Activated T-cell treated with anti-CD3 and anti-CD28 coated beads, Interleukin-2, amount 50 U/mL, for 1 hour (primary cell): ENCODE measurements around the gene SMNDC1.
"Not testable (repeated sequence)": the region's sequence is repeated elsewhere in the genome, so short reads cannot be mapped to it uniquely, and the experiment has no call there.

ENCODE experiments used
- DNase-seq: peaks from one replicate; pipeline ENCODE4 v3.0.0-alpha.2; 2020

The SMNDC1 gene

GRCh38 chr10:110278562-110279406 lies 25.9 kb downstream of the SMNDC1 start:
- no peak for DNase-seq

- no peak for DNase-seq
Measured at GRCh38 chr10:110277591-110277990, 27.1 kb downstream of the SMNDC1 start.

- no peak for DNase-seq
Measured at GRCh38 chr10:110276603-110277002, 28.1 kb downstream of the SMNDC1 start.

GRCh38 chr10:110275128-110275729 lies 29.5 kb downstream of the SMNDC1 start:
- DNase-seq, result no peak

- DNase-seq, result no peak
Measured at GRCh38 chr10:110274647-110275046, 30.1 kb downstream of the SMNDC1 start.

GRCh38 chr10:110274072-110274627 lies 30.6 kb downstream of the SMNDC1 start:
- DNase-seq, result no peak

GRCh38 chr10:110273474-110273873 lies 31.2 kb downstream of the SMNDC1 start:
- peak; percentile 35 for DNase-seq

GRCh38 chr10:110272995-110273394 lies 31.7 kb downstream of the SMNDC1 start:
- DNase-seq, result not testable (repeated sequence)

- no peak for DNase-seq
Measured at GRCh38 chr10:110269374-110270318, 35.1 kb downstream of the SMNDC1 start.

GRCh38 chr10:110268971-110269370 lies 35.7 kb downstream of the SMNDC1 start:
- DNase-seq, result no peak

- no peak for DNase-seq
Measured at GRCh38 chr10:110268442-110268841, 36.3 kb downstream of the SMNDC1 start.

- no peak for DNase-seq
Measured at GRCh38 chr10:110267276-110267675, 37.4 kb downstream of the SMNDC1 start.

- no peak for DNase-seq
Measured at GRCh38 chr10:110265573-110266193, 39.0 kb downstream of the SMNDC1 start.

- no peak for DNase-seq
Measured at GRCh38 chr10:110263164-110263563, 41.6 kb downstream of the SMNDC1 start.

GRCh38 chr10:110260746-110261477 lies 43.8 kb downstream of the SMNDC1 start:
- no peak for DNase-seq

- DNase-seq, result no peak
Measured at GRCh38 chr10:110259317-110259716, 45.4 kb downstream of the SMNDC1 start.

- no peak for DNase-seq
Measured at GRCh38 chr10:110258542-110258941, 46.2 kb downstream of the SMNDC1 start.

GRCh38 chr10:110254467-110254866 lies 50.3 kb downstream of the SMNDC1 start:
- no peak for DNase-seq

- no peak for DNase-seq
Measured at GRCh38 chr10:110252151-110252550, 52.6 kb downstream of the SMNDC1 start.

- DNase-seq, result not testable (repeated sequence)
Measured at GRCh38 chr10:110251392-110251791, 53.3 kb downstream of the SMNDC1 start.

GRCh38 chr10:110249489-110249888 lies 55.2 kb downstream of the SMNDC1 start:
- not testable (repeated sequence) for DNase-seq

- not testable (repeated sequence) for DNase-seq
Measured at GRCh38 chr10:110247833-110248232, 56.9 kb downstream of the SMNDC1 start.
